HG02610 (cell line): ENCODE results near the gene ZCCHC8.
"Not testable (repeated sequence)": the region's sequence is repeated elsewhere in the genome, so short reads cannot be mapped to it uniquely, and the experiment has no call there.

Experiments used
- ATAC-seq: cut with Tn5 transposase; IDR thresholded peaks from one replicate; pipeline ENCODE4 v1.9.1; 2021; ENCODE audit warnings: mild to moderate bottlenecking, moderate library complexity; ENCODE audit not compliant: unreplicated experiment

The ZCCHC8 gene

DNA sequence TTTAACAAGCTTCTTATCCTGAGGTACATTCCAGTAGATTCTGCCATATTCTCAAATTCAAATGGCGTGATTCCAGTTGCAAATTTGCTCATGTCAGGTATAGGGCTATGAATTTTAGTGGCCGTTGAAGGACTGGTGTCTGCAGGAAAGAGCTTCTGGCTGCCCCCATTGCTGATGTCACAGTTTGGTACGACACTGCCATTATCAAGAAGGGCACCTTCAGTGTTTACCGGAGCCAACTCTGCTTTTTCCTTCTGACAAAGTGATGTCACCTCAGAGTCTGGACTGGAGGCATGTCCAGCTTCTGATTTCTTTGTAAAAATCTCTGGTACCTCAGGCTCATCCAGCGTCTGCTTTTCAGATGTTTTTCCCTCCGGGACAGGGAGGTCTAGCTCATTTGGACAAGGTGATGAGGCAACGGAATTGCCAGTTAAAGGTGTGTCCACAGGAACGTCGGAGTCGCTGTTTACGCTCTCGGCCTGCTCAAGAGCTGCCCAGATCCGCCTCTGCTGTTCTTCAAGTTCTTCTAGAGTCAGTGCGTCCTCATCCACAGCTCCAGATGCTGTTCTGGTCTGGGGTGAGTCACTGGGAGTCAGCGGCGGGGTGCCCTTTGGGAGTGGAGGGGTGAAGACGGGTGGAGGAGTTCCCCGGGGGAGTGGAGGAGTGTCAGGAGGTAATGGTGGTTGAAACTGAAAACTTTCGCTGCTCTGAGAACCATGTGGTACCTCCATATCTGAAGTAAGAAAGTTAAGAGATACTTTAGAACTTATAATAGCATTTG, 27.0 kb downstream of the ZCCHC8 start:
- ATAC-seq: peak; percentile 57

DNA sequence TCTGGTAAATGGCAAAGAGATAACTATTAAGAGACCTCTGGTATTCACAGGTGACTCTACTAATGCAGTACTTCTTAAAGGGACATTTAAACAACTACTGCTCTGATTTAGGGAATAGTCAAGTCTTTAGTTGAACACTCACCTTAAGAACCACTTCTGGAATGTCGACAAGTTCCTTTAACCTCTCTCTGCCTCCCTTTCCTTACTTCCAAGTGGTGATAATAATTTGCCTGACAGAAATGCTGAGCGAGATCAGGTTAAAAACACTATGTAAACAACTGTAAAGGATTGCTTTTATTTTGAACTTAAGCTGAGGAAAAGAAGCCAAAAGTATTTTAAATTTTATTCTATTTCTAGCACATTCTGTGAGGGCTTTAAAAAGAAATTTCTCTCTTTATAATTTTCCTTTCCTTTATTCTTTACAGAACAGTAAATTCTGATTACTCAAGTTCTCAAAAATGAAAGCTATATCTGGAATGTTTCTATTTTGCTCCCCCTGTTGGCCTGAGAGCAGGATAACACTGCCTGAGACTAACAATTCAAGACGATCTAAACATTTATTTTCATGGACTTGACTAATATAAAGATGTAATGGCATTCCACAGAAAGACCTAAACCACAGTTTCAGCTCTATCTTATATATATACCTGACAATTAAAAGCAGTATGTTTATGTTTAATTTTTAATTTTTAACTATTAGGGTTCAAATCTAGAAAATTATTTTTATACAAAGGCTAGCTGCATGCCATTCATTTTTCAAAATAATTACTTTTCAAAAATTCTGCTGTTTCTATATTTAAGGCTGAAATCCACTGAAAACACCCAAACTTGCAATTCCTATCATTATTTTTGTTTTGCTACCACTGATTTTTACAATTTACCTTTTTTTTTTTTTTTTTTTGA, 29.2 kb downstream of the ZCCHC8 start:
- no peak for ATAC-seq

DNA sequence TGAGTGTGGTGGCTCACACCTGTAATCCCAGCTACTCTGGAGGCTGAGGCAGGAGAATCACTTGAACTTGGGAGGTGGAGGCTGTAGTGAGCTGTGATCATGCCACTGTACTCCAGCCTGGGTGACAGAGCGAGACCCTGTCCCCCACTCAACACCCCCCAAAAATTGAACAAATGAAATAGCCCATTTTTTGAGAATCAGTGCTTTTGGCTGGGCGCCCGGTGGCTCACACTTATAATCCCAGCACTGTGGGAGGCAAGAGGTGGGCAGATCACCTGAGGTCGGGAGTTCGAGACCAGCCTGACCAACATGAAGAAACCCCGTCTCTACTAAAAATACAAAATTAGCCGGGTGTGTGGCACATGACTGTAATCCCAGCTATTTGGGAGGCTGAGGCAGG, 30.2 kb downstream of the ZCCHC8 start:
- not testable (repeated sequence) for ATAC-seq

DNA sequence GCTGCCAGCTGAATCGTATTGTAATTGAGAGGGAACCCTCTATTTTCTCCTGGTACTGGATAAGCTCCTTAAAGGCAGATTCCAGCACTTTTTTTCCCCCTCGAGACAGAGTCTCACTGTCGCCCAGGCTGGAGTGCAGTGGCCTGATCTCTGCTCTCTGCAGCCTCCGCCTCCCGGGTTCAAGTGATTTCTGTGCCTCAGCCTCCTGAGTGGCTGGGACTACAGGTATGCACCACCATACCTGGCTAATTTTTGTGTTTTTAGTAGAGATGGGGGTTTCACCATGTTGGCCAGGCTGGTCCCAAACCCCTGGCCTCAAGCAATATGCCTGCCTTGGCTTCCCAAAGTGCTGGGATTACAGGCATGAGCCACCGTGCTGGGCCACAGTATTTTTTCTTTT, 30.9 kb downstream of the ZCCHC8 start:
- ATAC-seq: not testable (repeated sequence)

DNA sequence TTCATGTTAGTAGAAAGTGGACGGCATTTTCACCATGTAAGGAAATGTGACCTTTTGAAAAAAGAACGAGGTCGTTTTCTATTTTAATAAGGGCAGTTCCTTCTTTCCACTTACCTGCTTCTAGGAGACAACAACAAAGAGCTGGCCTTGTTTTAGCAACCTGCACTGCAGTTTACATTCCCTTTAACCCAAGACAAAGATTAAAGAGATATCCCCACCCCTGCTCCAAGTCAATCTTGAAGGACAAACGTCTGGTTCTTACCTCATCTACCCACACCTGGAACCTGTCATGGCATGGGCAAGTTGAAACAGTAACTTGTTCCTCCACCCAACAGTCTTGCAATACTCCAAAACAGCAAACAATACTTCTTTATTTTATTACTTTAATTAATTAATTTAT, 32.7 kb downstream of the ZCCHC8 start:
- no peak for ATAC-seq

DNA sequence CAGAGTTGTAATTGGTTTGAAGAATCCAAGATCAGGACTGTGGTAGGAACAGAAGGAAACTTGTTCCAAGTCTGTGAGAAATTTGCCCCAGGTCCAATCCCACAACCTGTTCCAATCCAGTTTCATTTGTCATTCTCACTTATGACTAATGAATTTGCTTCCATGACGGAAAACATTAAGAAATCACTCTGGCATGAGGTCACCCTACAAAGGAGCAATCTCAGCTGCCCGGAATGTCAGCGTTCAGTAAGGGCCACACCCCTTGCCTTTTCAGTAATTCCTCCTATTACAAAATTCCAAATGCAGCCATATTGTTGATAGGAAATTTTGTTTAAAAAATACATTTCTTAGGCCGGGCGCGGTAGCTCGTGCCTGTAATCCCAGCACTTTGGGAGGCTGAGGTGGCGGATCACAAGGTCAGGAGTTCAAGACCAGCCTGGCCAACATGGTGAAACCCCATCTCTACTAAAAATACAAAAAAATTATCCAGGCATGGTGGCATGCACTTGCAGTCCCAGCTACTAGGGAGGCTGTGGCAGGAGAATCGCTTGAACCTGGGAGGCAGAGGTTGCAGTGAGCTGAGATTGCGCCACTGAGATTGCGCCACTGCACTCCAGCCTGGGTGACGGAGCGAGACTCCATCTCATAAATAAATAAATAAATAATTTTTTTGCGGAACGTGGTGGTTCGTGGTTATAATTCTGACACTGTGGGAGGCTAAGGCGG, 36.3 kb downstream of the ZCCHC8 start:
- not testable (repeated sequence) for ATAC-seq

DNA sequence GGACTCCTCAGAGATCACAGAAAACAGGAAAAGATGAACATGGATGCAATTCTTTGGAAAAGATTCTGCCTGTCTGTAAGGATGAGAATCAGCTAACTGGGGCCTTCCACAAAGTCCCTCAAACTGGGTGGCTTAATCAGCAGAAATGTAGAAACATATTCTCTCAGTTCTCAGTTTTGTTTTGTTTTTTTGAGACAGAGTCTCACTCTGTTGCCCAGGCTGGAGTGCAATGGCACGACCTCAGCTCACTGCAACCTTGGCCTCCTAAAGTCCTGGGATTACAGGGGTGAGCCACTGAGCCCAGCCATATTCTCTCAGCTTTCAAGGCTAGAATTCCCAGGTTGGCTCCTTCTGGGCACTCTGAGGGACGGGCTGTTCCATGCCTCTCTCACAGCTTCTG, 40.1 kb downstream of the ZCCHC8 start:
- ATAC-seq: no peak

DNA sequence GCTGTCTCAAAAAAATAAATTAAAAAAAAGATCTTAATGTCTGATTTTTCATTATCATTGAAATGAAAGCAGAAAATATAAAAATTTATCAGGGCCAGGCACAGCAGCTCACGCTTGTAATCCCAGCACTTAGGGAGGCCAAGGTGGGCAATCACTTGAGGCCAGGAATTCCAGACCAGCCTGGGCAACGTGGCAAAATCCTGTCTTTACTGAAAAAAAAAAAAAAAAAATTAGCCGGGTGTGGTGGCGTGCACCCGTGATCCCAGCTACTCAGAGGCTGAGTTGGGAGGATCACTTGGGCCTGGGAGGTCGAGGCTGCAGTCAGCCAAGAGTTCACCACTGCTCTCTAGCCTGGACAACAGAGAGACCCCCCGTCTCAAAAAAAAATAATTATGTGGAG, 40.7 kb downstream of the ZCCHC8 start:
- no peak for ATAC-seq

DNA sequence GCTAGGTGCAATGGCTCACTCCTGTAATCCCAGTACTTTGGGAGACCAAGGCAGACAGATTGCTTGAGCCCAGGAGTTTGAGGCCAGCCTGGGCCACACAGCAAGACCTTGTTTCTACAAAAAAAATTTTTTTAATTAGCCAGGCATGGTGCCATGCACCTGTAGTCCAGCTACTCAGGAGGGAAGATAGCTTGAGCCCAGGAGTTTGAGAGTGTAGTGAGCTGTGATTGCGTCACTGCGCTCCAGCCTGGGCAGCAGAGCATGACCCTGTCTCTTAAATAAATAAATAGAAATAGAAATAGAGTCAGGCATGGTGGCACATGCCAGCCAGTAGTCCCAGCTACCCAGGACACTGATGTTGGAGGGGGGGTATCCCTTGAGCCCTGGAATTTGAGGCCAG, 41.5 kb downstream of the ZCCHC8 start:
- ATAC-seq: no peak

DNA sequence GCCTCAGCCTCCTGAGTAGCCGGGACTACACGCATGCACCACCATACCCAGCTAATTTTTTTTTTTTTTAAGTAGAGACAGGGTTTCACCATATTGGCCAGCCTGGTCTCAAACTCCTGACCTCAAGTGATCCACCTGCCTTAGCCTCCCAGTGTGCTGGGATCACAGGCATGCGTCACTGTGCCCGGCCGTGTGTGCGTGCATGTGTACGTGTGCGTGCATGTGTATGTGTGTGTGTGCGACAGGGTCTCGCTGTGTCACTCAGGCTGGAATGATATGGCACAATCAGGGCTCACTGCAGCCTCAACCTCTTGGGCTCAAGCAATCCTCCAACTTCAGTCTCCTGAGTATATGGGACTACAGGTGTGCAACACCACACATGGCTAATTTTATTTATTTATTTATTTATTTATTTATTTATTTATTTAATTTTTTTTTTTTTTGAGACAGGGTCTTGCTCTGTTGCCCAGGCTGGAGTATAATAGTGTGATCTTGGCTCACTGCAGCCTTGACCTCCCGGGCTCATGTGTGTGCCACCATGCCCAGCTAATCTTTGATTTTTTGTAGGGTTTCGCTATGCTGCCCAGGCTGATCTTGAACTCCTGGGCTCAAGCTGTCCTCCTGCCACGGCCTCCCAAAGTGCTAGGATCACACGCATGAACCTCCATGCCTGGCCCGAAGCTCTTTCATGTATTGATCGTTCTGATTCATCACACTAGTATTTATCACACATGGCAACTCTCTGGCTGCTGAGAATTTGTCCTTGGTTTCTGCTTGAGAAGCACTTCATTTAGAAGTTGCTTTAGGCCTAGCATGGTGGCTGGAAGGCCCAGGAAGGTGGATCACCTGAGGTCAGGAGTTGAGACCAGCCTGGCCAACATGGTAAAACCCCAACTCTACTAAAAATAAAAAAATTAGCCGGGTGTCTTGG, 42.4 kb downstream of the ZCCHC8 start:
- ATAC-seq: no peak

DNA sequence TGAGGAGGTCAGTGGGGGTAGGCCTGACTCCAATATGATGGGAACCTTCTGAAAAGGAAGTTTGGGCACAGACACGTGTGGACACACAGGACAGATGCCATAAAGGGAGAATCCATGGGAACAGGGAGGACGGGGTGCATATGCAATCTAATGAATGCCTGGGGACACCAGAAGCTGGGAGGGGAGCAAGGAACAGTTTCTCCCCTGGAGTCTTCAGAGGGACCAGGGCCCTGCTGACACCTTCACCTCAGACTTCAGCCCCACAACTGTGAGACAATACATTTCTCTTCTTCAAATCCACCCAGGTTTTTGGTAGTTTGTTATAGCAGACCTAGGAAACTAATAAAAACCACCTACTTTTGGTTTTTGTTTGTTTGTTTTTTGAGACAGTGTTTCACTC, 43.1 kb downstream of the ZCCHC8 start:
- ATAC-seq: no peak

DNA sequence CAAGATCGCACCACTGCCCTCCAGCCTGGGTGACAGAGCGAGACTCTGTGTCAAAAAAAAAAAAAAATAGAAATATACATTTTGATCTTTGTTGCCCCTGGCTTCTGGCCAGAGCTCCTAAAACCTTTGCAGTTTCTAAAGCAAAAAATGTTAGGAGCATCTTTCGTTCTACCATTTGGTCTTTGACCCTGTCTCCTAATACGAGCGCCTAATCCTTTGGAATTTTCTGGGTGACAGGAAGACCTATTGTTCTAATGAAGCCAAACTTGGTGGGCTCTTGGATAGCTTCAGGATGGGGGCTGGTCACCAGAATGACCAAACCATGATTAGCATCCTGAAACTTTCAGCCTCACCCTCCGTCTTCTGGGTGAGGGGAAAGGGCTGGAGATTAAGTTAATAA, 46.0 kb downstream of the ZCCHC8 start:
- ATAC-seq: no peak

DNA sequence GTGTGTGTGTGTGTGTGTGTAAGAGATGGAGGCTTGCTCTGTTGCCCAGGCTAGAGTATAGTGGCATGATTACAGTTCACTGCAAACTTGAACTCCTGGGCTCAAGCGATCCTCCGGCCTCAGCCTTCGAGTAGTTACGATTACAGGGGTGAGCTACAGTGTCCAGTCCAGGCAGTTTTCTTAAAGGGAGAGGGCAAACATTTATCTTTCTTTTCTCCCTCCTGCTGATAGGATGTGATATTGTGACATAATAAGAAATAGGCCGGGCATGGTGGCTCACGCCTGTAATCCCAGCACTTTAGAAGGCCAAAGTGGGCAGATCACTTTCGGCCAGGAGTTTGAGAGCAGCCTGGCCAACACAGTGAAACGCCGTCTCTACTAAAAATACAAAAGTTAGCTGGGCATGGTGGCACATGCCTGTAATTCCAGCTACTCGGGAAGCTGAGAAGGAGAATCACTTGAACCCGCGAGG, 46.4 kb downstream of the ZCCHC8 start:
- ATAC-seq: no peak

DNA sequence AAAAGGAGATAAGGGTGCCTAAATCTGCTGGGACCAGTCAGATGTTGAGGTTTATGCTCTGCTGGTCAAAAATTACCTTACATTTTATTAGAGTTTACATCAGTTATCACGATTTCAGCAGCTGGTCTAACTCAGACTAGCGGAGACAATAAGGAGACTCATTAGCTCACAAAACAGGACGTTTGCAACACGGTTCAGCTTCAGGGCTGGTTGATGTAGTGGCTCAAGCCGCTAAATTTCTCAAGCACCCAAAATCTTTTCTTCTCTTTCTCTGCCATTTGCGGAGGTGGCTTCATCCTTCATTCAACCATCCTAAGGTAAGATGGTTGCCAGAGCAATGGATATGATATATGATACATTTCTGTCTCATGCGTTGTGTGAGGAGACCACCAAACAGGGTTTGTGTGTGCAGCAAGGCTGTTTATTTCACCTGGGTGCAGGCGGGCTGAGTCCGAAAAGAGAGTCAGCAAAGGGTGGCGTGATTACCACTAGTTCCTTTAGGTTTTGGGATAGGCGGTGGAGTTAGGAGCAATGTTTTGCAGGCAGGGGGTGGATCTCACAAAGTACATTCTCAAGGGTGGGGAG, 47.9 kb downstream of the ZCCHC8 start:
- ATAC-seq: no peak

DNA sequence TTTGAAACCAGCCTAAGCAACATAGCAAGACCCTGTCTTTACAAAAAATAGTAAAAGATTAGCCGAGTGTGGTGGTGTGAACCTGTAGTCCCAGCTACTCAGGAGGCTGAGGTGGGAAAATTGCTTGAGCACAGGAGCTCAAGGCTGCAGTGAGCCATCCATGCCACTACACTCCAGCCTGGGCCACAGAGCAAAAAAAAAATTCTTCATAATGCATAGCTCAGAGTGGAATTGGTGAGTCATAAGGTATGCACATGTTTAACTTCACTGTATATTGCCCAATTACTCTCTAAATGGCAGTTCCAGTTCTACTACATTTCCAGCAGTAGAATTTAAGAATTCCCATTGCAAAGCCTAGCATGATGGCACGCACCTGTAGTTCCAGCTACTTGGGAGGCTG, 51.4 kb downstream of the ZCCHC8 start:
- ATAC-seq: no peak

DNA sequence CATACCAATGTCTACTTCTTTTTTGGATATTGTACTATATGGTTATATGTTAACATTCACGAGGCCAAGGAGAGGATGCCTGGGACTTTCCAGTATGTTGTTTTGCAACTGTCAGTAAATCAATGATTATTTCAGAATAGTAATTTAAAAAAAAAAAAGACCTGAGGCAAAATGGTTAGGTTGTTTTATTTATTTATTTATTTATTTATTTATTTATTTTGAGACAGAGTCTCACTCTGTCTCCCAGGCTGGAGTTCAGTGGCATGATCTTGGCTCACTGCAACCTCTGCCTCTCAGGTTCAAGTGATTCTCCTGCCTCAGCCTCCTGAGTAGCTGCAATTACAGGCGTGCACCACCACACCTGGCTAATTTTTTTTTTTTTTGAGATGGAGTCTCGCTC, 52.9 kb downstream of the ZCCHC8 start:
- not testable (repeated sequence) for ATAC-seq

DNA sequence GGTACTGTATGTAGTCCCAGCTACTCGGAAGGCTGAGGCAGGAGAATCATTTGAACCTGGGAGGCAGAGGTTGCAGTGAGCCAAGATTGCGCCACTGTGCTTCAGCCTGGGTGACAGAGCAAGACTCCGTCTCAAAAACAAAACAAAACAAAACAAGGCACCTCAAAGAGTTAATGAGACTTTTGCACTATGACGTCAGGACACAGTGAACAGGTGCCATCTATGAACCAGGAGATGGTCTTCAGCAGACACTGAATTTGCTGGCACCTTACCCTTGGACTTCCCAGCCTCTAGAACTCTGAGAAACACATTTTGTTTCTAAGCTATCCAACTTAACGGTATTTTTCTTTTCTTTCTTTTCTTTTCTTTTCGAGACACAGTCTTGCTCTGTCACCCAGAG, 54.3 kb downstream of the ZCCHC8 start:
- not testable (repeated sequence) for ATAC-seq

DNA sequence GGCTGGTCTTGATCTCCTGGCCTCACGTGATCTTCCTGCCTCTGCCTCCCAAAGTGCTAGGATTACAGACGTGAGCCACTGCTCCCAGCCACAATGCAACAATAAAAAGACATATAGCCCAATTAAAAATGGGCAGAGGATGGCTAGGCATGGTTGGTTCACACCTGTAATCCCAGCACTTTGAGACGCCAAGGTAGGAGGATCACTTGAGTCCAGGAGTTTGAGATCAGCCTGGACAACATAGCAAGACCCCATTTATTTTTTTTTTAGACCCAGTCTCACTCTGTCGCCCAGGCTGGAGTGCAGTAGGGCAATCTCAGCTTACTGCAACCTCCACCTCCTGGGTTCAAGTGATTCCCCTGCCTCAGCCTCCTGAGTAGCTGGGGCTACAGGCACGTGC, 56.7 kb downstream of the ZCCHC8 start:
- not testable (repeated sequence) for ATAC-seq

DNA sequence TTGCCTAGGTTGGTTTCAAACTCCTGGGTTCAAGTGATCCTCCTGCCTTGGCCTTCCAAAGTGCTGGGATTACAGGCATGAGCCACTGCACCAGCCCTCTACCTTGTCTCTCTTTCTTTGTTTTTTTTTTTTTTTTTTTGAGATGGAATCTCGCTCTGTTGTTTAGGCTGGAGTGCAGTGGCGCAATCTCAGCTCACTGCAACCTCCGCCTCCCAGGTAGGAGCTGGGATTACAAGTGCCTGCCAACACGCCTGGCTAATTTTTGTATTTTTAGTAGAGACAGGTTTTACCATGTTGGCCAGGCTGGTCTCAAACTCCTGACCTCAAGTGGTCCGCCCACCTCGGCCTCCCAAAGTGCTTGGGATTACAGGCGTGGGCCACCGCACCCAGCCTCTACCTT, 61.9 kb downstream of the ZCCHC8 start:
- not testable (repeated sequence) for ATAC-seq

DNA sequence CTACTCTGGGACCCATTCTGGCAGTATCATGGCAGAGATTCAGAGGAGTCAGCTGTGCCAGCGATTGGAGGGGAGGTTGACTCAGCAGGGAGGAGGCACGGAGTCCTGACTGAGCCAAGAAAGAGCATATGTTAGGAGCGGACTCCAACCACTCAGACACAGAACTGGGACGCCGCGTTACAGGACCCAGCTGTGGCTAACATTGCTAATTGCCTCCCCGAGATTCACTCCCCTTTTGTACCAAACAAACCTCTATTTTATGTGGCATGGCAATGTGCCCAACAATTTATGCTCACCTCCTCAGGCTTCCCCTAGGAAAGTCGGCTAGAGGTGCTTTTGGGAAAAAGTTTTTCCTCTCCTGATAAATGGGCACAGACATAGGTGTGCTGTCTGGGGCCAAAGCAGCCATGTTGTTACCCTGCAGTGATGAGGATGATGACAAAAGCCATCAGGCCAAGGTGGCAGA, 63.0 kb downstream of the ZCCHC8 start:
- ATAC-seq: no peak
